EH (cell line): ENCODE data around the gene PHOSPHO1.
"Not testable (repeated sequence)": the region's sequence is repeated elsewhere in the genome, so short reads cannot be mapped to it uniquely, and the experiment has no call there.

Source experiments
- DNase-seq: peaks from one replicate; pipeline ENCODE4 v3.0.0-alpha.2; 2015; ENCODE audit warnings: low read depth

PHOSPHO1 gene

DNA sequence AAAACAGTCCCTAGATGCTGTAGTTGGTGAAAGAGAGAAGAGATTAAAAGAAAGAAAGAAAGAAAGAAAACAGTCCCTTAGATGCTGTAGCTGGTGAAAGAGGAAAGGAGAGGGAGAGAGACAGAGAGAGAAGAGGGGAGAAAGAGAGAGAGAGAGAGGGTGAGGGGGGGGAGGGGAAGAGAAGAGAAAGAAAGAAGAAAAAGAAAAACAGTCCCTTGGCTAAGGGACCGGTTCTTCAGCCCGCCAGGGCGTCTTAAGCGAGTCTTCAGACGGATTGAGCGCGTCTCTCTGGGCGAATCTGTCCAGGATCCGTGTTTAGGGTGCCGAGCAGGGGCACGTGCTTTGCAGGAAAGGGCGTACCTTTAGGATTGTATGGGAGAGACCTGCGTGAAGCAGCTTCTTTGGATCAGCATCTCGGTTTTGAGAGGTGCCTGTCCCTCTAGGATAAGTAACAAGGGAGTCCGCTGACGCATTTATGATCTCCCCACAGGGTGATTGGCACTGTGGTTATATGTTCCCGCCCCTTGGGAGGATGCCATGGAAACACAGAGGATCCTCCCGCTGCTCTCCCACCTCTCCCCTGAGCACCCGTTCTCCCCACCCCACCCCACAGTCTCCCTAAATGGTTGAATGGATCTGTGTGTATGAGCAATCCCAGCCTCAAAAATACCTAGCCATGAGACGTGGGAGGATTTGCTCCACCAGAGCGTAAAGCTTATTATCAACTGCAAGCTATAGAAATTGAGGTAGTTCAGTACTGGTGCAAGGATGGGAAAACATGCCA is 36.9 kb downstream of the PHOSPHO1 start:
- peak; percentile 76 for DNase-seq

- peak; percentile 82 for DNase-seq
These were observed 38.5 kb downstream of the PHOSPHO1 start for GRCh38 chr17:49191917-49192741.

DNA sequence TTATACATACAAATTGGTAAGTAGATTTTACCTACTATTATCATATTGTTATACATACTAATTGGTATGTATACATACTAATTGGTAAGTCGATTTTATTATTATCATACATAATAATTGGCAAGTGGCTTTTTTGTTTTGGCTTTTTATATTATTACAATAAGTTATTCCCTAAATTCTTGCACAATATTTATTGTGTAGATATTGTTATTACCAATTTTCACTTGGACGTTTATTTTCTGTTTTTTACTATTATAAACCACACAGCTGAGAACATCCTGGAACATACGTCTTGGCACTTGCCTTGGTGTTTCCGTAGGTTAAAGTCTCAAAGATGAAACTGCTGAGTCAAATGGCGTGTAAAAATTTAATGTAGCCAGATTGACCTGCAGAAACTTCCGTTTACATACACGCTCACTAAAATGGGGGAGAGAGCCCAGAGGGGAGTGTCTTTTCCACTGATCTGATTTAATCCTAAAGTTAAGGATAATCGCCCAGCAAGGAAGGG is 39.1 kb downstream of the PHOSPHO1 start:
- no peak for DNase-seq

DNA sequence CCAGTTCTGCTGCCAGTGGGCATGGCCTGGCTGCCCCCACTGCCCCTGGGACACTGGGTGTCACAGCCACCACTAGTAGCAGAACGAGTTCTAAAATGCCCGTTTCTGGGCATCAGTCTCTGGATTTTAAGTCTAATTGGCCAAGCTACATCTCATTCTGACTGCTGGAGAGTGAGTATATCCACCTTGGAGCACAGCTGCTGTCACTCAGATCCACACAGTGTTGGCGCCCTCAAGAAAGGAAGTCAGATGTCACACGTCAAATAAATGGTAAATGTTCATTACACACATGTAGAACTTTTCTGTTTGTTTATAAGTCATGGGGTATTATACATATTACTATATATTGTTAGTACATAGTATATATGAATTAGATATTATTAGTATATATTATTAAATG is 39.7 kb downstream of the PHOSPHO1 start:
- DNase-seq = no peak

- DNase-seq = no peak
These were observed 43.3 kb downstream of the PHOSPHO1 start for GRCh38 chr17:49187301-49187700.

DNA sequence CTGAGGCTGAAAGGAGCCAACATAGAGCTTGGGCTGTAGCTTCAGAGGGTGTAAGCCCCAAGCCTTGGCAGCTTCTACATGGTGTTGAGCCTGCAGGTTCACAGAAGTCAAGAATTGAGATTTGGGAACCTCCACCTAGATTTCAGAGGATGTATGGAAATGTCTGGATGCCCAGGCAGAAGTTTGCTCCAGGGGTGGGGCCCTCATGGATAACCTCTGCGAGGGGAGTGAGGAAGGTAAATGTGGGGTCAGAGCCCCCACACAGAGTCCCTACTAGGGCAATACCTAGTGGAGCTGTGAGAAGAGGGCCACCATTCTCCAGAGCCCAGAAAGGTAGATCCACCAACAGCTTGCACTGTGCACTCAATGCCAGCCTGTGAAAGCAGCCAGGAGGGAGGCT is 45.2 kb downstream of the PHOSPHO1 start:
- DNase-seq = not testable (repeated sequence)

DNA sequence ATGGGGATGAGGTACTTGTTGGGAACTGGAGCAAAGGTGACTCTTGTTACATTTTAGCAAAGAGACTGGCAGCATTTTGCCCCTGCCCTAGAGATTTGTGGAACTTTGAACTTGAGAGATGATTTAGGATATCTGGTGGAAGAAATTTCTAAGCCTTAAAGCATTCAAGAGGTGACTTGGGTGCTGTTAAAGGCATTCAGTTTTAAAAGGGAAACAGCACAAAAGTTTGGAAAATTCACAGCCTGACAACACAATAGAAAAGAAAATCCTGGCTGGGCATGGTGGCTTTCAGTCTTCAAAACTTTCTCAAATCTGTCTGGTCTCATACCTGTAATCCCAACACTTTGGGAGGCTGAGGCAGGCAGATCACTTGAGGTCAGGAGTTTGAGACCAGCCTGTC is 46.1 kb downstream of the PHOSPHO1 start:
- not testable (repeated sequence) for DNase-seq

DNA sequence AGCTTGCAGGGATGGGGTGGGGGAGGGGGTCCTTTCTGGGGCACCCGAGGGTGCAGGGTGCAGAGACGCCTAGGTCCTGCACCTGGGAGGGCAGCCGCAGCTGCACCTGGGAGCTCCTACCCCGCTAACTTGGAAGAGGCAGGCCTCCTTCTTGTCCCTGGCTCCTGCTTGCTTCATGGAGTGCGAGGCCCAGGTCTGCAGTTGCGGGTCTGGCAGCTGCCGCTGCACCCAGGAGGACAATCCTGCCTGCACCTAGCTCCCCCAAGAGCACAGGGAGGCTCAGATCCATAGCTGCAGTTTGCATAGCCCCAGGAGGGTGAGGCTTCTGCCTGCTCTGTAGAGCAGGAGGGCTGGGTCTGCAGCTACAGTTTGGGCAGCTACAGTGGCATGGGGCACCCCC is 46.8 kb downstream of the PHOSPHO1 start:
- DNase-seq = no peak

DNA sequence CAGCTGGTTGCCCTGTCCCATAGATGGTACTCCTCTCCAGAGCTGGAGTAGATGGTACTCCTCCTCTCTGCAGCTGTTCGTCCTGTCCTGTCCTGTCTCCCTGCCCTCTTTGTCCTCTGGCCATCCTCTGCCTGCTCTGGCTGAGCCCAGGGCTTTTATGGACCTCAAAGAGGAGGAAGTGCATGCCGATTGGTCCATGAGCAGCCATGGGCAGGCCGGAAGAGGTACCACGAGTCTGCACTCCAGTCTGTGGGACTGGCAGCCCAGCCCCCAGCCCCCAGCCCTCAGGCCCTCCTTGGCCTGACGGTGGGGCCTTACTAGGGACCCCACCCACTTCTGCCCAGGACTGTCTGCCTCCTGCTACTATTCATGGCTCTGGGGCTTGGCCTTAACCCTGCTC is 47.2 kb downstream of the PHOSPHO1 start:
- DNase-seq = no peak

- no peak for DNase-seq
These were observed 49.5 kb downstream of the PHOSPHO1 start for GRCh38 chr17:49180998-49181635.

GRCh38 chr17:49180303-49180702 is 50.3 kb downstream of the PHOSPHO1 start:
- DNase-seq = peak; percentile 71

DNA sequence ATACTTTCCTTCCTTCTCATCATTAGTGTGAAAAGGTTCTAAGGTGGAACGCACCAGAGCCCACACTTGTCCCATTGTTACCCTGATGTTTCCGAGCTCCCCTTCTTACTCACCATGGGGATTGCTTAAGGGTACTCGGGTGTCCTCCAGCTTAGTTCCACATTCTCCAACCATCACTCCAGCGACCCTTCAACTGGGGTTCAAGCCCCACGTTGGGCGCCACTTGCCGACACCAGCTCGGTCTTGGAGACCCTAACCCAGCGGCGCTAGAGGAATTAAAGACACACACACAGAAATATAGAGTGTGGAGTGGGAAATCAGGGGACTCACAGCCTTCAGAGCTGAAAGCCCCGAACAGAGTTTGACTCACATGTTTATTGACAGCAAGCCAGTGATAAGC is 54.6 kb downstream of the PHOSPHO1 start:
- DNase-seq = not testable (repeated sequence)
